SU-DHL-6 (cell line): ENCODE results near the gene SMYD1.

Experiments
- H2AFZ ChIP-seq: fragments of 200-600 bp; sonication (generic); 2 replicates; pipeline ENCODE4 v1.6.1; 2014; ENCODE audit warnings: low read depth, mild to moderate bottlenecking, moderate library complexity, mixed read lengths, antibody characterized with exemption, low read length; ENCODE audit not compliant: severe bottlenecking
- H3F3A ChIP-seq: fragments of 200-600 bp; shearing (Covaris generic); 2 replicates; pipeline ENCODE4 v1.6.0; 2016; ENCODE audit warnings: antibody characterized with exemption, mild to moderate bottlenecking; ENCODE audit not compliant: insufficient read depth
- H3K27ac ChIP-seq: fragments of 200-600 bp; sonication (generic); 2 replicates; pipeline ENCODE4 v1.5.1; 2016; ENCODE audit warnings: low read depth, mild to moderate bottlenecking, low read length, moderate library complexity, mixed read lengths
- H3K27me3 ChIP-seq: fragments of 200-600 bp; sonication (generic), shearing (Covaris generic); 2 replicates; pipeline ENCODE4 v1.6.0; 2014; ENCODE audit warnings: mild to moderate bottlenecking, low read length
- H3K36me3 ChIP-seq: fragments of 200-600 bp; sonication (generic); 2 replicates; pipeline ENCODE4 v1.6.1; 2014; ENCODE audit warnings: mild to moderate bottlenecking, low read length, mixed read lengths
- H3K4me2 ChIP-seq: fragments of 300-600, 200-600 bp; shearing (Covaris generic), sonication (generic); 2 replicates; pipeline ENCODE4 v1.6.0; 2014; ENCODE audit warnings: low read length, low read depth, mild to moderate bottlenecking; ENCODE audit not compliant: poor library complexity, severe bottlenecking
- H3K4me3 ChIP-seq: fragments of 200-600 bp; sonication (generic); 2 replicates; pipeline ENCODE4 v1.5.1; 2014; ENCODE audit warnings: antibody characterized with exemption, low read length, mild to moderate bottlenecking, mixed read lengths; ENCODE audit not compliant: insufficient read depth, poor library complexity, severe bottlenecking
- H3K79me2 ChIP-seq: fragments of 200-600 bp; sonication (generic); 2 replicates; pipeline ENCODE4 v1.6.1; 2014; ENCODE audit warnings: mild to moderate bottlenecking, low read length, moderate library complexity; ENCODE audit not compliant: insufficient read depth
- H3K9ac ChIP-seq: fragments of 200-600 bp; sonication (generic); 2 replicates; pipeline ENCODE4 v1.7.0; 2014; ENCODE audit warnings: mild to moderate bottlenecking, low read length
- H3K9me2 ChIP-seq: fragments of 200-600 bp; sonication (generic); replicated peaks from 2 replicates; pipeline ENCODE4 v1.6.1; 2014; ENCODE audit warnings: low read length; ENCODE audit not compliant: insufficient read depth
- H3K9me3 ChIP-seq: fragments of 200-600 bp; sonication (generic); 2 replicates; pipeline ENCODE4 v1.6.1; 2014; ENCODE audit warnings: low read length, mixed read lengths; ENCODE audit not compliant: insufficient read depth
- H4K20me1 ChIP-seq: fragments of 200-600 bp; sonication (generic); 2 replicates; pipeline ENCODE4 v1.6.1; 2014; ENCODE audit warnings: low read depth, mild to moderate bottlenecking, antibody characterized with exemption, low read length, moderate library complexity, mixed read lengths
- CTCF ChIP-seq: fragments of 200-600 bp; sonication (generic); IDR thresholded peaks from one replicate; pipeline ENCODE4 v1.5.1; 2017; ENCODE audit warnings: antibody characterized with exemption, mild to moderate bottlenecking, low read length, moderate library complexity; ENCODE audit not compliant: insufficient read depth, poor library complexity, severe bottlenecking
- EZH2phosphoT487 ChIP-seq: fragments of 200-600 bp; sonication (generic), shearing (Covaris generic); conservative IDR thresholded peaks from 2 replicates; pipeline ENCODE4 v1.6.1; 2018; ENCODE audit warnings: mild to moderate bottlenecking, antibody characterized with exemption, low read length, moderate library complexity, mixed read lengths

The SMYD1 gene

GRCh38 chr2:88097891-88098557 is 30.4 kb downstream of the SMYD1 start:
- Histone ChIP-seq H3K27me3 (no peaks in the 10 kb centered on the region), H3K9me2 (no peaks in the 10 kb centered on the region), H3K4me3 (no peak overlapping the region), H3K36me3 (no peaks in the 10 kb centered on the region), H3K79me2 (no peaks in the 10 kb centered on the region), H3K9ac (no peak overlapping the region), H3K9me3 (no peaks in the 10 kb centered on the region), H3K4me2 (no peak overlapping the region), H2AFZ (no peak overlapping the region), H3F3A (no peaks in the 10 kb centered on the region), H3K27ac (no peak overlapping the region), H4K20me1 (no peaks in the 10 kb centered on the region)
- no peak for TF ChIP-seq CTCF
- TF ChIP-seq EZH2phosphoT487: no peak

DNA sequence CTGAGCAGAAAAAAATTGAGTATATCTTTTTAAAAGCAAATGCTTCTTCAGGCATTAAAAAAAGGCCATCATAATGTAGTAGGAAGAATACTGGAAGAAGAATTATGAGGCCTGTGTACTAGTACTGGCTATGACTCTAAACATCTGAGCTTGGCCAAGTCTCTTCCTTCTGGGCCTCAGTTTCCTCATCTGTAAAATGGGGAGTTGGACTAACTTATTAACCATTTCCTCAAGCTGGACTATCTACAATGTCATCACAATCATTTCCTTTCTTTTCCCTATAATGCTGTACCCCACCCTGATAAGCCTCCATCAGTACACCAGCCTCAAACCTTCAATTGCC is 30.9 kb downstream of the SMYD1 start:
- no peaks in the 10 kb centered on the region for H3K79me2 ChIP-seq
- TF ChIP-seq EZH2phosphoT487 (no peak), CTCF (no peak)

GRCh38 chr2:88099798-88100488 is 32.3 kb downstream of the SMYD1 start:
- no peak overlapping the region for H3K27ac ChIP-seq
- no peaks in the 10 kb centered on the region for H3F3A ChIP-seq
- H4K20me1 ChIP-seq: no peaks in the 10 kb centered on the region
- no peak for TF ChIP-seq EZH2phosphoT487
- no peak for TF ChIP-seq CTCF
- H2AFZ ChIP-seq: no peak overlapping the region
- H3K27me3 ChIP-seq: no peaks in the 10 kb centered on the region
- H3K4me3 ChIP-seq: no peak overlapping the region
- H3K9me2 ChIP-seq: no peaks in the 10 kb centered on the region
- no peak overlapping the region for H3K9ac ChIP-seq
- H3K79me2 ChIP-seq: no peaks in the 10 kb centered on the region
- H3K36me3 ChIP-seq: no peaks in the 10 kb centered on the region
- H3K9me3 ChIP-seq: no peaks in the 10 kb centered on the region
- no peak overlapping the region for H3K4me2 ChIP-seq

More for the DNA sequence above, 30.9 kb downstream of the SMYD1 start:
- no peak overlapping the region for H3K27ac ChIP-seq
- no peak overlapping the region for H3K4me2 ChIP-seq
- H3K27me3 ChIP-seq: no peaks in the 10 kb centered on the region
- H3K4me3 ChIP-seq: no peak overlapping the region
- H2AFZ ChIP-seq: no peak overlapping the region
- H3K9ac ChIP-seq: no peak overlapping the region
- H3K36me3 ChIP-seq: no peaks in the 10 kb centered on the region
- no peaks in the 10 kb centered on the region for H3K9me3 ChIP-seq
- H3F3A ChIP-seq: no peaks in the 10 kb centered on the region
- no peaks in the 10 kb centered on the region for H4K20me1 ChIP-seq
- no peaks in the 10 kb centered on the region for H3K9me2 ChIP-seq
